ENCODE data around the gene TSEN2.

- TF ChIP-seq ZBTB1 (CRISPR knock-in tag; IDR thresholded peaks at IDR 0.05; ENCODE audit: borderline replicate concordance) (no peak), XBP1 (CRISPR knock-in tag; IDR thresholded peaks at IDR 0.05) (no peak), ZNF569 (CRISPR knock-in tag; IDR thresholded peaks at IDR 0.05; ENCODE audit: borderline replicate concordance) (no peak), TIGD3 (CRISPR knock-in tag; IDR thresholded peaks at IDR 0.05; ENCODE audit: borderline replicate concordance) (no peak), ZNF232 (CRISPR knock-in tag; IDR thresholded peaks at IDR 0.05; ENCODE audit: borderline replicate concordance) (no peak), POLR2A (IDR thresholded peaks at IDR 0.05; ENCODE audit: insufficient read depth in 1 of 2, low read depth in 2 of 2, low read length in 2 of 2) (no peak), MLX (CRISPR knock-in tag; IDR thresholded peaks at IDR 0.05) (no peak), MAFK (conservative IDR thresholded peaks at IDR 0.05 in 1 of 2, IDR thresholded peaks at IDR 0.05 in 1 of 2; ENCODE audit: low read length in 2 of 2) (no peak)
Measured at GRCh38 chr3:12560505-12561190, 76.4 kb downstream of the TSEN2 start.
